ENCODE measurements around the gene TAX1BP3. TPM values are rescaled to one million over a fixed set of nuclear protein-coding genes. Genes with fewer than 3 reads are reported as not detected.

TAX1BP3 gene
- total and polyA plus RNA-seq, 3 experiments from 2014 or later = 23.4 to 38.9 (median 26.0) TPM

GRCh38 chr17:3665834-3666233 lies 2.5 kb downstream of the TAX1BP3 start:
- CTCF ChIA-PET = interaction anchor here (0.7 kb wide), 1 partner anchor 109 kb away, joined by 3 read pairs; no protein-coding TSS in a partner anchor
- peak overlapping the region; percentile 24 to 80 (median 65) for H3K4me3 Mint-ChIP-seq
- POLR2A ChIA-PET = interaction anchor here (0.6 kb wide), 1 partner anchor 218 kb away, joined by 5 read pairs; no protein-coding TSS in a partner anchor

DNA sequence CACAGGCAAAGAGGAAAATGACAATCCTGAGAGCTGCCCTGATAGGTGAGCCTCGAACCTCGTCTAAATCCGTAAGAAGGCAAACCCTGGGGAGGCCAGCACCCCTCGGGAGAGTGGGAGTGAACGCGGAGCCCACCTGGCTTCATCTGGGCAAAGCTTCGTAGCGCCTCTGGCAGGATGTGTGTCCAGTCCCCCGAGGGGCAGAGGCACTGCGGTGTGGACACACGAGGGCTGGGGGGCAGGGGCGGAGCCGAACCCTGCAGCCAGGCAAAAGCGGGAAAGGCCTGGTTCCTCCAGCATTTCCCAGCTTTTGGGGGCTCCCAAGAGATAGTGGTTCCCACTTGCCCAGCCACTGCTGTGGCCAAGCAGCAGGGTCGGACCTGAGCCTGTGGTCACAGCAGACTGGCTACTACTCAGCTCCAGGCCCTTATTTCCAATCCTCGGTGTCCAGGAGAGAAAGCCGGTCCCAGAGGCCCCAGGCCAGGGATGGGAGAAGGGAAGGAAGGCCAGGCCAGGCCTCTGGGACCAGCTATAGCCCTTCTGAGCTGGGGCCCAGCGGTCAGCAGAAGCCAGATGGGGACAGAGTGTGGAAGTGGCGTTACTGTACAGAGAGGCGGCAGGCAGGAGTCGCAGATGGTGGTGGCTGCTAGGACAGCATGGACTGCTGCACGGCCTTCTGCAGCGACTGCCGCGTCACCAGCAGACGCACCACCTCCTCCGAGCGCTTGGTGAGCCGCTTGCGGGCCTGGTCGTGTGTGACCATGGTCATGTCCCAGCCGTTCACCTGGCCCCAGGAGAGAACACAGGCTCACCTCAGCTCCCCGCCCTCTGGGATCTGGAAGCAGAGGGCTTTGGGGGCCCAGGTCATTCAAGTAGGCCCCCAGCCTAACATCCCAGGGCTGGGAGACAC lies 5.0 kb downstream of the TAX1BP3 start:
- ChIA-PET CTCF (no interaction called here), POLR2A (no interaction called here)
- Mint-ChIP-seq H3K4me1 (peaks cover 10 to 14% (median 10%) of the 10 kb centered on the region in 3 donors), H3K27me3 (no peaks in the 10 kb centered on the region), H3K36me3 (peaks cover 0 to 8% (median 0%) of the 10 kb centered on the region in 3 donors), H3K27ac (peak overlapping the region in 1 of 8 donors; percentile 87), H3K4me3 (no peak overlapping the region), H3K9me3 (no peaks in the 10 kb centered on the region)
- Histone ChIP-seq H3K27me3 (ENCODE audit: insufficient read depth, low read length, poor library complexity, severe bottlenecking) (no peaks in the 10 kb centered on the region), H3K4me1 (ENCODE audit: insufficient read depth, low read length) (peaks cover 7% of the 10 kb centered on the region), H3K27ac (ENCODE audit: low read depth, low read length) (no peak overlapping the region), H3K9me3 (ENCODE audit: low read length) (no peaks in the 10 kb centered on the region), H3K4me3 (ENCODE audit: low read length) (no peak overlapping the region), H3K36me3 (ENCODE audit: insufficient read depth, low read length) (no peaks in the 10 kb centered on the region)
- no peak for DNase-seq

More at GRCh38 chr17:3665834-3666233, 2.5 kb downstream of the TAX1BP3 start:
- Mint-ChIP-seq H3K4me1 (peaks cover 19 to 28% (median 21%) of the 10 kb centered on the region in 3 donors), H3K9me3 (no peaks in the 10 kb centered on the region), H3K27ac (peak overlapping the region in 2 of 8 donors; percentile 57 to 80), H3K36me3 (peaks cover 0 to 17% (median 0%) of the 10 kb centered on the region in 3 donors), H3K27me3 (no peaks in the 10 kb centered on the region)
- no peaks in the 10 kb centered on the region for H3K27me3 ChIP-seq (ENCODE audit: insufficient read depth, low read length, poor library complexity, severe bottlenecking)
- peaks cover 20% of the 10 kb centered on the region for H3K4me1 ChIP-seq (ENCODE audit: insufficient read depth, low read length)
- no peaks in the 10 kb centered on the region for H3K36me3 ChIP-seq (ENCODE audit: insufficient read depth, low read length)
- DNase-seq = no peak
- no peak overlapping the region for H3K27ac ChIP-seq (ENCODE audit: low read depth, low read length)
- H3K9me3 ChIP-seq (ENCODE audit: low read length) = no peaks in the 10 kb centered on the region
- H3K4me3 ChIP-seq (ENCODE audit: low read length) = no peak overlapping the region

DNA sequence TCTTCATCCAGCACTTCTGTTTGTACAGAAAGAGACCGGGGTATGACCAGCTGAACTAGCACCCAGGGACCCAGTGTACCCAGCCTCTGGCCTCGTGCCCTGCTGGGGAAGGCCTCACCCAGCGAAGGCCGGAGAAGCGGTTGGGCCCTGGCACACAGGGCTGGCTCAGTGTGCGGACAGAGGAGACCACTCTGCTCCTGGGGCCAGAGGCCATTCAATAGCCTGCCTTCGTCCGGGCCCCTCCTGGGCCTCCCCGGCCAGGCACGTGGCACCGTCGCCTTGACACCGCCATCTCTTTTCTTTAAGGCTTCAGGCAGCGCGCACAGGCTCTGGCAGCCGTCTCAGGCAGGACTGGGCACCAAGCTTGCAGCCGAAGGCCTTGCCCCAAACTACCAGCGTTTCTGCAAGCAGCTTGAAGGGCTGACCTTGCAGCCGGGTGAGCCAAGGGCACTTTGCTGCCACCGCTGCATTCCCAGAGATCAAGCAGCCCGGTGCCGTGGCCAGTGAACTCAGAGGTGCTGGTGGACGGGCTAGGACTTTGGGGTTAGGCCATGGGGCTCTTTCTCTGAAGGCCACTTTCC lies 8.0 kb downstream of the TAX1BP3 start:
- ChIA-PET CTCF (no interaction called here), POLR2A (no interaction called here)
- H3K36me3 Mint-ChIP-seq = peaks cover 0 to 10% (median 0%) of the 10 kb centered on the region in 3 donors
- Histone ChIP-seq H3K27me3 (ENCODE audit: insufficient read depth, low read length, poor library complexity, severe bottlenecking) (no peaks in the 10 kb centered on the region), H3K36me3 (ENCODE audit: insufficient read depth, low read length) (no peaks in the 10 kb centered on the region), H3K4me1 (ENCODE audit: insufficient read depth, low read length) (no peaks in the 10 kb centered on the region), H3K4me3 (ENCODE audit: low read length) (no peak overlapping the region), H3K9me3 (ENCODE audit: low read length) (no peaks in the 10 kb centered on the region), H3K27ac (ENCODE audit: low read depth, low read length) (no peak overlapping the region)
- H3K27me3 Mint-ChIP-seq = no peaks in the 10 kb centered on the region
- no peak overlapping the region for H3K4me3 Mint-ChIP-seq
- H3K27ac Mint-ChIP-seq = no peak overlapping the region
- H3K9me3 Mint-ChIP-seq = no peaks in the 10 kb centered on the region
- H3K4me1 Mint-ChIP-seq = no peaks in the 10 kb centered on the region
- DNase-seq = no peak

DNA sequence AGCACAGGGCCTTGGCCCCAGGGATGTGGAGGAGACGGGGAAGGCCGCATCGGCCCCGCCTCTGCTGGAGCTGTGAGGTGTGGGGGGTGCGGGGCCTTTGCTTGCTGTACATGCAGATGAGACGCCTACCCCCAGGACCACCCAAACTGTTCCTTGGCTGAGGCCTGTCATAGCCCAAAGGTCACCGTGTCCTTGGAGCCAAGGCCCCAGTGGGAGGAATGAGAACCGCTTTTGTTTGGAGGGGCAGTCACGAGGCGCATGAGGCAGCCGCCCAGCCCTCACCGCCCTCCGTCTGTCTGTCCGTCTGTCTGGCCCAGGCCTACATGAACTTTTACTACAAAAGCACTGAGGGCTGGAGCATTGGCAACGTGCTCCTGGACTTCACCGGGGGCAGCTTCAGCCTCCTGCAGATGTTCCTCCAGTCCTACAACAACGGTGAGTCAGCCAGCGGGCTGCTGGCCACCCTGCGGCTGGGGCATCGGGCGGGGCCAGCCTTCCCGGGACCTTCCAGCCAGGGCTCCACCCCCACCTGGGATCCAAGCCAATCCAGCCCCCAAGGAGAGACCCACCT lies 8.8 kb downstream of the TAX1BP3 start:
- Mint-ChIP-seq H3K27me3 (no peaks in the 10 kb centered on the region), H3K4me1 (no peaks in the 10 kb centered on the region), H3K36me3 (peaks cover 0 to 9% (median 0%) of the 10 kb centered on the region in 3 donors), H3K9me3 (no peaks in the 10 kb centered on the region), H3K27ac (no peak overlapping the region), H3K4me3 (no peak overlapping the region)
- DNase-seq = no peak
- Histone ChIP-seq H3K27ac (ENCODE audit: low read depth, low read length) (no peak overlapping the region), H3K36me3 (ENCODE audit: insufficient read depth, low read length) (no peaks in the 10 kb centered on the region), H3K4me3 (ENCODE audit: low read length) (no peak overlapping the region), H3K4me1 (ENCODE audit: insufficient read depth, low read length) (no peaks in the 10 kb centered on the region), H3K9me3 (ENCODE audit: low read length) (no peaks in the 10 kb centered on the region), H3K27me3 (ENCODE audit: insufficient read depth, low read length, poor library complexity, severe bottlenecking) (no peaks in the 10 kb centered on the region)
- ChIA-PET POLR2A (no interaction called here), CTCF (no interaction called here)

DNA sequence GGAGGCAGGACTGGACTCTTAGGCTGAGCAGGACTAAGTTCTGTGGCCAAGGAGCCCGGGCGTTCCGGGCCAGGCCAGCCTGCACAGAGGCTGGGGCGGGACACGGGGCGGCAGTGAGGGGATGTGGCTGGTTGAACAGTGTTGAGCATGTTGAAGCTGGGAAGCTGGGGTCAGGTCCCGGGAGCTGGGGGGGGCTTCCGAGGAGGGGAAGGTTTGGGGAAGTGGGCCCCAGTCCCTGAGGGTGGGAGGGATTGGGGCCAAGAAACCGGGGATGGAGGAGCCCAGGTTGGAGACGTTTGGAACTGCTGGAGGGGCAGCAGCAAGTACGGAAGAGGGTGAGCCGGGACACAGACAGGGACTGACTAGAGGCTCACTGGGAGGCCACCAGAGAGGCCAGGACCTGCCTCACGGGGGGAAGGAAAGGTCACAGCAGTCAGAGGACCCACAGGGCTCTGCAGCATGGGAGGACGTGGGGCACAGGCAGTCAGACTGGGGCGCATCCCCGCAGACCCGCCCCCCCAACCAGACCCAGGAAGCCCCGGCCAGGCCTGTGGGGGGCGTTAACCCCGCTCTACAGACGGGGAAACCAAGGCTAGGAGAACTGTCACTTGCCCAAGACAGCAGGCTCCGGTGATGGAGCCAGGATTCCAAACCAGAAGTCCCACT lies 9.5 kb downstream of the TAX1BP3 start:
- H3K27me3 Mint-ChIP-seq = no peaks in the 10 kb centered on the region
- Histone ChIP-seq H3K4me1 (ENCODE audit: insufficient read depth, low read length) (no peaks in the 10 kb centered on the region), H3K27me3 (ENCODE audit: insufficient read depth, low read length, poor library complexity, severe bottlenecking) (no peaks in the 10 kb centered on the region), H3K9me3 (ENCODE audit: low read length) (no peaks in the 10 kb centered on the region), H3K36me3 (ENCODE audit: insufficient read depth, low read length) (no peaks in the 10 kb centered on the region), H3K27ac (ENCODE audit: low read depth, low read length) (no peak overlapping the region), H3K4me3 (ENCODE audit: low read length) (no peak overlapping the region)
- H3K4me3 Mint-ChIP-seq = peak overlapping the region in 1 of 7 donors; percentile 48
- H3K27ac Mint-ChIP-seq = no peak overlapping the region
- ChIA-PET CTCF (no interaction called here), POLR2A (no interaction called here)
- H3K36me3 Mint-ChIP-seq = peaks cover 0 to 3% (median 0%) of the 10 kb centered on the region in 3 donors
- H3K4me1 Mint-ChIP-seq = no peaks in the 10 kb centered on the region
- H3K9me3 Mint-ChIP-seq = no peaks in the 10 kb centered on the region
- DNase-seq = no peak

DNA sequence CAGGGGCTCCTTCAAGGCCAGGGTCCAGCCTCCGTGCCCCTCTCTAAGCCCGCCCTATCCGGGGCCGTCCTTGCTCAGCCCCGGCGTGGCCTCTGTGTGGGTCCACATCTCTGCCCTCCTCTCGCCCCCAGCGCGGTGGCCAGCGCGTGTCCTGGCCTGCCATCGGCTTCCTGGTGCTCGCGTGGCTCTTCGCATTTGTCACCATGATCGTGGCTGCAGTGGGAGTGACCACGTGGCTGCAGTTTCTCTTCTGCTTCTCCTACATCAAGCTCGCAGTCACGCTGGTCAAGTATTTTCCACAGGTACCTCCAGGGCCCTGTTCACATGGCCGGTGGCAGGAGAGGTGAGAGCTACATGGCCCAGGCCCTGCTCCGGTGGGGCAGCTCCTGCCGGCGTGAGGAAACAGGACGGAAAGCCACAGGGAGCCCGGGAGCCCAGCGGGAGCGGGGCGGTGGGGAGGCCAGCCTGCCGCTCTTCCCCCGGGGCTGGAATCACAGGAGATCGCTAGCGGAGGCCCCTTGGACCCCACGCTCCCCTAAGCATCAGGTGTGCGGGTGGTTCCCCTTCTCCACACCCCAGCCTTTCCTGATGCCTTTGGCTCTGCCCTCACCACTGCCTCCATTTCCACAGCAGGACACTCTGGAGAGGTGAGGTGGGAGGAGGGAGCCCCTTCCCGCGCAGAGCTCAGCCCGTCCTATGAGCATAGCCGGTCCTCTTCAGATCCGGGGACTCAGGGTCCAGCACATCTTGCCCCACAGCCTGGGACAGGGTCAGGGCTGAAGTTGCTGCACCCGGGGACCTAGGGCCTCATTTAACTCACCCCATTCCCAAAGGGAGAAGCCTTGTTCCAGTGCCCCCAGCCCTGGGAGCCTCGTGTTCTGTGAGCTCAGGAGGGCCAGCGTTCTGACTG lies 10.2 kb downstream of the TAX1BP3 start:
- Histone ChIP-seq H3K9me3 (ENCODE audit: low read length) (no peaks in the 10 kb centered on the region), H3K36me3 (ENCODE audit: insufficient read depth, low read length) (no peaks in the 10 kb centered on the region), H3K27me3 (ENCODE audit: insufficient read depth, low read length, poor library complexity, severe bottlenecking) (no peaks in the 10 kb centered on the region), H3K27ac (ENCODE audit: low read depth, low read length) (no peak overlapping the region), H3K4me1 (ENCODE audit: insufficient read depth, low read length) (no peaks in the 10 kb centered on the region), H3K4me3 (ENCODE audit: low read length) (no peak overlapping the region)
- Mint-ChIP-seq H3K27me3 (no peaks in the 10 kb centered on the region), H3K4me1 (no peaks in the 10 kb centered on the region), H3K9me3 (no peaks in the 10 kb centered on the region), H3K36me3 (peaks cover 0 to 3% (median 0%) of the 10 kb centered on the region in 3 donors), H3K4me3 (peak overlapping the region in 1 of 7 donors; percentile 48), H3K27ac (no peak overlapping the region)
- CTCF ChIA-PET = no interaction called here
- POLR2A ChIA-PET = no interaction called here
- no peak for DNase-seq

DNA sequence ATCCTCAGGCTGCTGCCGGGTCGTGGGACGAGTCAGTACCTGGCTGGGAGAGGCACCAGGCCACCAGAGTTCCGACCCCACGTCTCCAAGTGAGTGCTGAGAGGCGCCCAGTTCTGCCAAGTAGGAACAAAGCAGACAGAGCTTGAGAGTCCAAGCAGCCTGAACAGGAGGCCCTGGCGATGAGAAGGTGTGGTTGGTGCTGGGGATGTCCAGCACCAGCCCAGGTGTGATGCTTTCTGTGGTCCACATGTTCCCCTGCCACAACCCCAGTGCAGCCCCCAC lies 10.8 kb downstream of the TAX1BP3 start:
- ChIA-PET CTCF (no interaction called here), POLR2A (no interaction called here)
- H3K4me1 ChIP-seq (ENCODE audit: insufficient read depth, low read length) = no peaks in the 10 kb centered on the region
- no peaks in the 10 kb centered on the region for H3K9me3 ChIP-seq (ENCODE audit: low read length)
- no peaks in the 10 kb centered on the region for H3K36me3 ChIP-seq (ENCODE audit: insufficient read depth, low read length)
- Mint-ChIP-seq H3K4me1 (no peaks in the 10 kb centered on the region), H3K4me3 (no peak overlapping the region), H3K27me3 (no peaks in the 10 kb centered on the region), H3K27ac (no peak overlapping the region), H3K36me3 (peaks cover 0 to 3% (median 0%) of the 10 kb centered on the region in 3 donors), H3K9me3 (no peaks in the 10 kb centered on the region)
- no peak overlapping the region for H3K4me3 ChIP-seq (ENCODE audit: low read length)
- DNase-seq = no peak
- H3K27me3 ChIP-seq (ENCODE audit: insufficient read depth, low read length, poor library complexity, severe bottlenecking) = no peaks in the 10 kb centered on the region
- H3K27ac ChIP-seq (ENCODE audit: low read depth, low read length) = no peak overlapping the region
